ENCODE data around the gene TPCN1. TPM values are rescaled to one million over a fixed set of nuclear protein-coding genes. Genes with fewer than 3 reads are reported as not detected.

The TPCN1 gene
- total RNA-seq, 1 donor from 2014 or later, result 35.2 TPM

GRCh38 chr12:113315358-113315757, 94.1 kb downstream of the TPCN1 start:
- ATAC-seq, result no peak

GRCh38 chr12:113316155-113316554, 94.9 kb downstream of the TPCN1 start:
- ATAC-seq, result no peak

- ATAC-seq, result no peak
Measured at GRCh38 chr12:113317122-113317521, 95.9 kb downstream of the TPCN1 start.

GRCh38 chr12:113318046-113318656, 96.9 kb downstream of the TPCN1 start:
- ATAC-seq, result no peak

GRCh38 chr12:113318900-113319628, 97.8 kb downstream of the TPCN1 start:
- no peak for ATAC-seq

- no peak for ATAC-seq
Measured at GRCh38 chr12:113320401-113320800, 99.1 kb downstream of the TPCN1 start.

GRCh38 chr12:113322343-113322742, 101.1 kb downstream of the TPCN1 start:
- peak; percentile 82 for ATAC-seq

GRCh38 chr12:113325916-113326315, 104.7 kb downstream of the TPCN1 start:
- ATAC-seq, result no peak

GRCh38 chr12:113326775-113327395, 105.6 kb downstream of the TPCN1 start:
- no peak for ATAC-seq

- no peak for ATAC-seq
Measured at GRCh38 chr12:113328368-113328889, 107.2 kb downstream of the TPCN1 start.

GRCh38 chr12:113329022-113329790, 107.9 kb downstream of the TPCN1 start:
- ATAC-seq, result no peak

- no peak for ATAC-seq
Measured at GRCh38 chr12:113329791-113330417, 108.6 kb downstream of the TPCN1 start.

- ATAC-seq, result no peak
Measured at GRCh38 chr12:113330505-113330904, 109.2 kb downstream of the TPCN1 start.

GRCh38 chr12:113332688-113333417, 111.6 kb downstream of the TPCN1 start:
- ATAC-seq, result no peak

- ATAC-seq, result no peak
Measured at GRCh38 chr12:113333418-113333750, 112.1 kb downstream of the TPCN1 start.

GRCh38 chr12:113333877-113334785, 112.9 kb downstream of the TPCN1 start:
- peak; percentile 30 for ATAC-seq

GRCh38 chr12:113334786-113335539, 113.7 kb downstream of the TPCN1 start, which contains the start of gene SLC8B1:
SLC8B1 (minus strand) TSS chr12:113335109; CDS start chr12:113332878, 2,231 bp downstream.
- peak; percentile 99 for ATAC-seq

GRCh38 chr12:113339540-113339939, 118.3 kb downstream of the TPCN1 start:
- ATAC-seq, result no peak

GRCh38 chr12:113340061-113340460, 118.8 kb downstream of the TPCN1 start:
- ATAC-seq, result no peak

GRCh38 chr12:113341535-113341934, 120.3 kb downstream of the TPCN1 start:
- ATAC-seq, result no peak

Data from esophagus mucosa (tissue), 1 donor.